Measurements from ENCODE around the gene SOX21. TPM values are rescaled to one million over a fixed set of nuclear protein-coding genes. Genes with fewer than 3 reads are reported as not detected.

SOX21 gene
- polyA plus RNA-seq, 3 donors, result 0.11 to 1.4 TPM; not detected in 1

DNA sequence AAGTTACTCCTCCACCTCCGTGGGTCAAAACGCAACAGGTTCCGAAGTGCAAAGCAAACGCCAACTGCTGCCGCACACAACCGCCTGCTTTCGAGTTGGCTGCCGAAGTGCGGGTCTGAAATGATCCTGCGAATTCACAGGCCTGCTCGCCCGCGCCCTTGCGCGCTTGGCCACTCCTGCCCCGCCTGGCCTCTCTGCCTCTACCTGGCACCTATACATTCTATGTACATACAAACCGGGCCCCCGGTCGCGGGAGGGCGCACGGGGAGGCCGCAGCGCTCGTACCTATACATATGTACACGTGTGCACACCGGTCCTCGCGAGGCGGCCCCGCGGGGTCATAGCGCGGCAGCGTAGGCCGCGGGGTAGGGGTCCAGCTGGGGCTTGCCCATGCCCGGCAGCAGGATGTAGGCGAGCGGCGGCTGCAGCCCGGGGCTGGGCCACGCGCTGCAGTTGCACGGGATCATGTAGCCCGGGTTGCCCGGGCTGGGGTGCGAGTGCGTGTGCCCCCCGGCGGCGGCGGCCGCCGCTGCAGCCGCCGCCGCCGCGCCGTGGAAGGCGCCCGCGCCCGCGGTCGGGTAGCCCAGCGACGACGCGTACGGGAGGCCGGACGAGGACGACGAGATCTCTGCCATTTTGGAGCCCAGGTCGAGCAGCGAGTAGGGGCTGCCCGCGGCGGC is 1.3 kb downstream of the SOX21 start:
- H3K27ac ChIP-seq (ENCODE audit: low read depth, low read length), result no peak overlapping the region
- 3 to 4% (median 4%) methylated on average over 65 to 81 of the region's 81 CpGs for WGBS, 3 donors

DNA sequence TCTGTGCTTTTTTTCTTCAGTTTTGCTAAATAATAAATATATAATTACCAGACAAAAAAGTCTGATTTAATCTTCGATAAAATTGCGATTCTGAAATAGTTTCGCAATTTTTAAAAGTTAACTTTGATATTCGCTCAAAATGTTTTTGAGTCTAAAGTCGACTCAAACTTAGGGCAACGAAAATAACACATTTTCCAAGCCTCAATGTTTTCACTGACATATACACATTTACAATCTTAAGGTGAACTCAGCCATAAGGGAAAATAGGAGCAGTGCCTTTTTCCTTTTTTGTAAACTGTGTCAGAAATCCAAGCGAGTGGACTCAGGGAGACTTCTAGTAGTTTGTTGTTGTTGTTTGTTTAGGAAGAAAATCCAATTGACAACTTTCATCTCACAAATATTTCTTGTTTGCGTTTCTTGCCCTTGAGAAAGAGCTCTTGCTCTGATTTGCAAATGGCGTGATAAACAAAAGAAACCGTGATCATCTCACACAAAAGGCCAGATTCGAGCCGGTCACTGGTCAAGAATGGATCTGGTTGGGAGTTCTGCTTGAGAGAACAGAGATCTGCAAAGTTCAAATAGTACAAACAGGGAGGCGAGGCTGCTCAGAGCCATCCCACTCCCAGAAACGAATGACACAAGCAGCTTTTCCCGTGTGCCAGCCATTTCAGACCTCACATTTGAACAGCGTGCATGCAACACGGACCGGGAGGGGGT is 2.1 kb downstream of the SOX21 start:
- WGBS, 3 donors, result 13 to 21% (median 13%) methylated on average over 18 of the region's 18 CpGs
- no peak overlapping the region for H3K27ac ChIP-seq (ENCODE audit: low read depth, low read length)

DNA sequence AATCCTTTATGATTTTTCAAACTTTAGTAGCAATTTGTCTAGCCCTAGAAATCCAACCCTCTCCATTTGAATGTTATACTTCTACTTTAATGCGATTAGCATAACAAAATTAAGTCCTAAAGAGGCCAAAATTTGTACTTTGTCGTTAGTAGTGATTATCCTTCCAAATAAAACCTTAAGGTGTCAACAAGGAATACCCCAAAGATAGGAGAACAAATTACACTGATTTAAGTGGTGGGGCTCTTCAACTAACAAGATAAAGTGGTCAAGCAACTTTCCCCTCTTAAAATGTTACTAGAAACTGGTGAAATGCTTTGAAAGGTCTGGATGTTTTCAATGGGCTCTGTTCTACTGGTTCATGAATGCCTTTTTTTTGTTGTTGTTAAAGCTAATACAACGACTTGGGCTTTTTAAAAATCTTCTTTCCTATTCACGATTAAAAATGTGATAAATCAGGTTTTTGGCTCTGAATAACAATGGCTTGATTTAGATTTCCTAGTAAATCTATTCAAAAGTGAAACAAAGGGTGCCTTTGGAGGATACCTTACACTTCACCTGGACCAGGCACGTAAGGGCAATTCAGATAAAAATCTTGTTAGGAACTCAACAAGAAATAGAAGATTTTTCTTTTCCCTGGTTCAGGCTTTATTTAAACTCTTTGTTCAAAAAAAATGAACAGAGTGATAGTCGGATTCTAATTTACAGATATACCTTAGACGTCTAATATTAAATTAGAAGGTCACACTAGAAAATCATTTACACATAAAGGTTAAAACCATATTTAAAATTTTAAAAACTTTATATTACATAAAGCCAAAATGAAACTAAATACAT is 3.1 kb downstream of the SOX21 start:
- no peak overlapping the region for H3K27ac ChIP-seq (ENCODE audit: low read depth, low read length)
- 15 to 21% (median 15%) methylated on average over 7 of the region's 7 CpGs for WGBS, 3 donors

DNA sequence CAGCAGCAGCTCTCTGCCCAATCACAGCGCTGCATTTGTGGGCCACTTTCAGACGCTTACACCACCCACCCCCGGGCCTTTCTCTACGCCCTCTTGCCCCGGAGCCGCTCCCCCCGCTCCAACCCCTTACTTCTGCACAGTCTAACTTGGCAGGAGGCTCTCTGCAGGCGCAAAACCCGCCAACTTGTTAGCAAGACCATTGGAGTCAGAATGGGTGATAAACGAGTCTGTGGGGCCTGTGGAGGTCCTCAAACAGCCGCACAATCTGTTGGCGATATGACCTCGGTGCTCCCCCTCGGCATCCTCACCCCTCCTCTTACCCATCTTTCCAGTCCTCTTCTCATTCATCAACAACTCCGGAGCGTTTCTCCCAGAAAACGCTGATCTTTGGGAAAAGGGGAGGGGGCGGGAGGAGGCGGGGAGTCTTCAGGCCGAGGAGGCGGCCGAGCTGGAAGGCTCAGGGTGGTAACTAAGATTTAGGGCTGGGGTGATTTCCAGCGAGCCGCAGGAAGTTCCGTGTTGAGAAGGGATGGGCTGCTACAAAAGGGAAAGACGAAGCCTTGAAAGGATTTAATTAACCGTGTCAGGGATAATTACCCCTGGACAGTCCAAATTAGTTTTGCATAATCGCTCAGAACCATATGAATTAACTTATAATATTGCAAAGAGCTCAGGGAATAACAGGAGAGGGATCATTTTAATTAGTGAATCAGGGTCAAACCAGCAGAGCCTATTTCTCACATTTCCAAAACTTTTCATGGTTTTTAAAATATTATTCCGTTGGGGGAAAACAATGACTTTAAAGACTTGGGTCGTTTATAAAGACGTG is 4.1 kb downstream of the SOX21 start:
- 9 to 18% (median 10%) methylated on average over 29 to 31 of the region's 31 CpGs for WGBS, 3 donors
- H3K27ac ChIP-seq (ENCODE audit: low read depth, low read length), result no peak overlapping the region

DNA sequence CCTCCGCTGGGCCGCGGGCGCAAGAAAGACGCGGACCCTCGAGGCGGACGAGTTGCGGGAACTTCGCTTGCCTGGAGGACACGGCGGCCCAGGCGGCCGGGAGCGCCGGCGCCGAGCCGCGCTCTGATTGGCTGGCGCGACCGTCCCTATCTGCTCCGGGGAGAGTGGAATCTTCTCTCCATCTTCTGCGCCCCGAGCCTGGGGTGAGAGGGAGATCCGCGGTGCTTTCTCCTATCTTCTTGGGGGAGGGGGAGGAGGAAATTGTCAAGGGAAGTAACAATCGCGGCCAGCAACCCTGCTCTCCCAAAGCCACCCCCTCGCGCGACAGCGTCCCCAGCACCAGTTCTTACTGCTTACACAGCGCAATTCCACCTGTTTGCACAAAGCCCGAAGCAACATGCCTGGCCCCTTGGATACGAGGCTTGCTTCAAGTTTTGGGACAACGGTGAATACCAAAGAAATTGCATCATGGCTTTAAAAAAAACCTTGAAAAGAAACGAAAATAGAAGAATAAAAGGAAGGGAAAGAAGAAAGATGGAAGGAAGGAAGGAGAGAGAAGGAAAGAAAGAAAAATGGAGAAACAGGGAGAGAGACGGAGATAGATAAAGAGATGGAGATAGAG is 4.8 kb downstream of the SOX21 start:
- no peak overlapping the region for H3K27ac ChIP-seq (ENCODE audit: low read depth, low read length)
- 5 to 6% (median 6%) methylated on average over 41 of the region's 41 CpGs for WGBS, 3 donors

DNA sequence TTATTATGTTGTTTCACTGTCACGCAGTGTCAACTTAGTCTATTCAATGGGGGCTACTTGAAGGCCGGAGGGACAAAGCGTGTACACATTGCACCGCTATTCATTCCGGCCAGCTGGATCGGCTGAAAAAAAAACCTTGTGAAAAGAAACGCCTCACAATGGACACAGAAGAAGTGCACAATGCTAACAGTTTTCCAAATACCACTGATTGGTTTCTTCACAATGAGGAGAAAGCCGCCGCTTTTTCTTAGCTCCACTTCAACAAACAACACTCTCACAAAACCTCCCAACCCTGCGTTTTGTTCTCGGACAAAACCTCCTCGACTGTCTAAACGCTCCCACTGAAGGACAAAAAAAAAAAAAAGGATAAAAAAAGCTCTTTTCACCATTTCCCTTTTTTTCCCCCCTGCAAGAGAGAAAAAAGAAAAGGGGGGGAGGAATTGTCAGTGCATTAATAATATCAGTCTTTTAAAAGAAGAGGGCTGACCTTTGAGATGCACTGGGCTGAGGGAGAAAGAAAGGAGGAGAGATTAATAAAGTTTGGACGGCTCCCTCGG is 5.4 kb downstream of the SOX21 start:
- 10 to 15% (median 13%) methylated on average over 15 of the region's 15 CpGs for WGBS, 3 donors
- no peak overlapping the region for H3K27ac ChIP-seq (ENCODE audit: low read depth, low read length)

DNA sequence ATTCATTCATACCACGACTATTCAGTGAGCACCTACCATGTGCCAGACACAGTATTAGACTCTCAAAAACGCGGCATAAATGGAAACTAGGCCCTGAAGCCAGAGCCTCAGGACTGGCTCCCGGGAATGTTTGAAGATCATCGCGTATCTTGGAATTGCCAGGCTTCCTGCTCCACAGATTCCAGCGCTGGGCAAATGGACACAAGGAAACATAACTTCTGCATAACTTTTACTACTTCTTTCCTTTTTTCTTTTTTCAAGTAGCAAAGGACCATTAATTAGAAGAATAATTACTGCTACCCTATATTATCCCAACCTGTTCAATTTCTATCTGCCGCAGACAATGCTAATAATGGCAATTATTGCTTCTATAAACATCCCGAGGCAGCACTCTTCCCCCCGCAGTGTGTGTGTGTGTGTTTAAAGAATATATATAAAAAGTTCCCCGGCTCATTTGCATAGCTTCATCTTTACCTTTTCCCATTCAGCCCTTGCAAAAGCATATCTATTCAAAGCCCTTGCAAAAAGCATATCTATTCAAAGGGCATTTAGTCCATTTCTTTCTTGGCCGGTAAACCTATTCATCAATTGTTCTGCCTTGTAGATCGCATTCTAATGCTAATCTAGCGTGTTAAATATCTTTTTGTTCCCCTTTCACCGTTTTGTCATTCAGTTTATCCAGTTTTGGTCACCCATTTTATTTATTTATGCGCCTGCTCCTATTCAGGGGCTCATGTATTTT is 6.1 kb downstream of the SOX21 start:
- WGBS, 3 donors, result 13 to 17% (median 15%) methylated on average over 16 of the region's 16 CpGs
- H3K27ac ChIP-seq (ENCODE audit: low read depth, low read length), result no peak overlapping the region

DNA sequence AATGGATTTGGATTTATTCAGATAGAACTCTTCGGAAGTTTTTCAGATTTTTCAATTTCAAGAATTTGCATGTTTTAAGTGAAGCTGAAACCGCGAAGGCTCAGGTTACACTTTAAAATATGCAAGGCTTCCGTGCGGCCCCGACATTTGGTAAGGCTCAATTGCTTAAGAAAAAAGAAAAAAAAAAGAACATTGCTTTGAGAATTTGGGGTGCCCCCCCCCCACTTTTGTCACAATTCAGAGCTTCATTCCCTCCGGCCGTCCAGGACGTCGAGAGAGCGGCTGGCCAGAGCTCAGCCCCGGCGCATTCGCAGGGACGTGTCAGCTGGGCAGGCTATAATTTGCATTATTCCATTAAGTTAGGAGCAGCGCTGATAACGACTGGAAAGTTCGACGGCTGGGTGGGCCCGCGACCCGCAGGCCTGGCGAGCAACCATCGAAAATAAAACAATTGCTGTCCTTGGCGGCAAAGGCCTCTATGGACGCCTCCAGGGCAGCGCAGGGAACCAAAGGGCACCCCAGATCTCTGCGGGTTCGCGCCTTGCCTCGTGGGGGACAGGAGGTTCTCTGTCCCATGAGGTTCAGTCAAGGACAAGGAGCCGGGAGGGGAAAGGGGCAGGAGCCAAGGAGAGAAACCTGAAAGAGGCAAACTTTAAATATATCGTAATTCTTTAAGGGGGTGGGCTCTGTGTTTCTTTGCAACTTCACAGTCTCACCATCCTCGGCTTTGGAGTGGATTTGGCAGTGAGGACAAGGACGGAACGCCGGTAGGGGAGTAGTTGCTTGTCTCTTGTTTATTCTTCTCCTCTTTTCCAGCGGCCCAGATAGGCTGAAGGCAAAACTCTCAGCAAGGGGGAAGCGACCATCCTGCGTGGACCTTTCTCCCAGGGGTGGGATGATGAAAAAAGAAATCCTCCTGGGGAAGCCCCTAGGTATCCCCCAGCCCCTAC is 7.0 kb downstream of the SOX21 start:
- no peak overlapping the region for H3K27ac ChIP-seq (ENCODE audit: low read depth, low read length)
- 11 to 12% (median 12%) methylated on average over 40 of the region's 40 CpGs for WGBS, 3 donors

DNA sequence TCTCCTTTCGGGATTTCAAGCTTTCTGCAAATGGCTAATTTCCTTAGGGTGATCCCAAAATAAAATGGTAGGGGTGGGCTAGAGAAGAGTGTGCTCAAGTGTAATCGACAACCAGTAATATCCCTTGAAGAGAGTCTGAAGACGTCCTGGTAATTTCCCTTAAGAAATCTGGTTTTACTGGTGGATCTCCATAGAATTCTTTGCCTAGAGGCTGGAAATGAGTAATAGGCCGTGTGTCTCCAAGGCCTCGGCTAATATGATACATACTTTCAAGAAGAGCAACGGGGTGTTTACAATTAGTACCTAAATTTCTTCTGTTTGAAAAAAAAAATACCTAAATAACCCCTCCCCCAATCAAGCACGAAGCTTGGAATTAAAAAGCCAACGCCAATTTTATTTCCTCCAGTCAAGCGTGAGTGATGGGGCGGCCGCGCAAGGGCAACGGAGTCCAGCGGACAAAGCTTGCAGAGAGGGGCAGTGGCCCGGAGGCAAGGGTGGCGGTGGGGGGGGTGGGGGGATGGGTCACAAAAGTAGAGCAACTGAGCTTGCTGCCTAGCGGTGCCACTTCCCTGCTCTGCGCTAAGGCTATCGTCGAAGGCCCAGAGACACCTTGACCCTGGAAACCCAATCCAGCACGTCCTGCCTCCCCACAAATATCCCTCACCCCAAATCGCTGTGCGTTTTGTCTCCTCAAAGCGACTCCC is 7.8 kb downstream of the SOX21 start:
- H3K27ac ChIP-seq (ENCODE audit: low read depth, low read length), result no peak overlapping the region
- 9 to 16% (median 16%) methylated on average over 24 of the region's 24 CpGs for WGBS, 3 donors

DNA sequence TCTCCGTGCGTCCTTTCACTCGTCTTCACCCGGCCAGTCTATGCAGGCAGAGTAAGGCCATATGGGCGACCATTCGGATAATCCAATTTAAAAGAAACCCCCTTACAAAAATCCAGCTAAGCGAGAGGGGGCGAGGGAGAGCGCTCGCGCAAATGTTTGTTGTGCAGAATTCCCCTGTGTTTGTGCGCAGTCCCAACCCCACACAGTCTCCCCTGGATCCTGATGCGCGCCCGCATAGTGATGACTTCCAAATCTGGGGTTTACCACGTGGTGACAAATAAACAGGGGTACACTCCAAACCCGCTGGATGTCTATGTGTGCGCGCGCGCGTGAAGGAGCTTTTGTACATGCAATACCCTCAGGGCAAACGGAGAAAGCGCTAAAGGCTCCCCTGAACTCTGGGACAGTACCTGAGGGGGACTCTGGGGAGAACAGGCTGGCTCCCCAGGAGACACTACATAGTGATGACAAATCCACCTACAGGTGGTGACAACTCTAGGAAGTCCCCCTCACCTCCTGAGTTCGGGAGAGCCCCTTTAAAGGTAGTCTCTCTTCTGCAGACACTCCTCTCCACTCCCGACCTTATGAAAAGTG is 8.5 kb downstream of the SOX21 start:
- WGBS, 3 donors, result 6 to 9% (median 9%) methylated on average over 26 of the region's 26 CpGs
- H3K27ac ChIP-seq (ENCODE audit: low read depth, low read length), result no peak overlapping the region

DNA sequence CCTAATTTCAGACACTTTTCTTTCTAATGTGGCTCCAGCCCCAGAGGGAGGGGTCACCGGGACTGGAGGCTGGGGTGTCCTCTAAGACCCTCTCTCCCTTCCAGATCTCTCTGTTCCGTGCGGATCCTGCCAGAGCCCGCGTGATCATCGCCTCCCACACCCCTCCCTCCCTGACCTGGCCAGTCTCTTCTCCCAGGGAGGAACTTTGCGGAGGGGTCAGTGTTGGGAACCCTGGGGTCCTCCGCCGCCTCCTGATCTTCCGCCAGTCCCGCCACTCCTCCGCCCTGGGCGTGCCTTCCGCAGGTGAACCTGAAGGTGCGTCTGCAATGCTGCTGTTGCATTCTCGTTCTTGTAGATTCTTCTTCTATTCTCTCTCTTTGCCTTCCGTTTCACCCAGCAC is 9.1 kb downstream of the SOX21 start:
- H3K27ac ChIP-seq (ENCODE audit: low read depth, low read length), result no peak overlapping the region
- WGBS, 3 donors, result 5 to 9% (median 7%) methylated on average over 15 to 17 of the region's 17 CpGs

DNA sequence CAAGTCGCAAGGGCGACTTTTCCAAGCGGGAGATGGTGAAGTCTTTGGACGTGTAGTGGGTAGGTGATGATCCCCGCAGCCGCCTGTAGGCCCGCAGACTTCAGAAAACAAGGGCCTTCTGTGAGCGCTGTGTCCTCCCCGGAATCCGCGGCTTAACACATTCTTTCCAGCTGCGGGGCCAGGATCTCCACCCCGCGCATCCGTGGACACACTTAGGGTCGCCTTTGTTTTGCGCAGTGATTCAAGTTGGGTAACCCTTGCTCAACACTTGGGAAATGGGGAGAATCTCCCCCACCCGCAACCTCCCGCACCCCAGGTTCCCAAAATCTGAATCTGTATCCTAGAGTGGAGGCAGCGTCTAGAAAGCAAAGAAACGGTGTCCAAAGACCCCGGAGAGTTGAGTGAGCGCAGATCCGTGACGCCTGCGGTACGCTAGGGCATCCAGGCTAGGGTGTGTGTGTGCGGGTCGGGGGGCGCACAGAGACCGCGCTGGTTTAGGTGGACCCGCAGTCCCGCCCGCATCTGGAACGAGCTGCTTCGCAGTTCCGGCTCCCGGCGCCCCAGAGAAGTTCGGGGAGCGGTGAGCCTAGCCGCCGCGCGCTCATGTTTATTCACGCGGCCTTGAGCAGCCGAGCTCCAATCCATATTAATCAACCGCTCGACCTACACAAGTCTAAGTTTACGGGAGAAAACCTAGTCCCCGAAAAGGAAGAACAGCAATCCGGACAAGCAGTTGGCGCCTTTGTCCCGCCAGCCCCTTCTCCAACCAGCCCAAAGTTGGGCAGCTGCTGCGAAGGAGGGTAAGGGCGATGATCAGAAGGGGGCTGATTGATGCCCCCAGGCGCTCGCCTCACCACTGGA is 9.9 kb downstream of the SOX21 start:
- H3K27ac ChIP-seq (ENCODE audit: low read depth, low read length), result no peak overlapping the region
- WGBS, 3 donors, result 3 to 6% (median 5%) methylated on average over 59 to 60 of the region's 60 CpGs

DNA sequence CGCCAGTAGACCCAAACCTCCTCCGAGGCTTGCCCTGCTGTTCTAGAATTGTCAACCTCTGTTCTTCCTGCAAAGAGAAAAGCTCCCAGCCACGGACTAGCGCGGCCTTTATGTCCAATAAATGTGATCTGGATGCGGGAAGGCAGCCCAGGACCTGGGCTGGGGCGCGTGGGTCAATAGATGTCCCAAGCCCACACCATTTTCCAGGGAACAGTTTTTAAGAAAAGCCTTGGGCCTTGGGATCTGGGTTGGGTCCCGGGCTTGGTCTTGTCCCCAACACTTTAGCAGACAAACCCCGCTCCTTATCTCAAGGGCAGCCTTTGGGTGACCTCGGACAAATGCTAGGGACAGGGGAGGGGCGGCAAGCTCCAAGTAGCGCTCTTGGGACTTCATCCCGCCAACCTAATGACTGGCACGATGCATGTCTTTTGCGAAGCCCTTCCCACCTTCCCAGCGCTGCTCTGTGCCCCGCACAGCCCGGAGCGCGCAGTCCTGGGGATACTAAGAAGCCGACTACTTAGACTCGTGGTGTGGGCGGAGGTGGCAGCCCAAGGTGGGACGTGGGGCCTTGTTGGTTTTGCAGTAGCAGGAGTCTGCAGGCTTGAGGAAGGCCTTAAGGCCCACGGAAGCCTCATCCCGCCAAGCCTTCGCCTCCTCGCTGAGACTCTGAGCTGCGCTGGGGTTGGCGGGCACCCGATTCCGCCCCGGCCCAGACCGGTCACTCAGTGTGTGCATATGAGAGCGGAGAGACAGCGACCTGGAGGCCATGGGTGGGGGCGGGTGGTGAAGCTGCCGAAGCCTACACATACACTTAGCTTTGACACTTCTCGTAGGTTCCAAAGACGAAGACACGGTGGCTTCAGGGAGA is 10.8 kb downstream of the SOX21 start:
- WGBS, 3 donors, result 30 to 38% (median 30%) methylated on average over 41 to 42 of the region's 42 CpGs
- no peak overlapping the region for H3K27ac ChIP-seq (ENCODE audit: low read depth, low read length)

Measured in adipose tissue (tissue), 3 donors.